ENCODE results near the gene OIT3. TPM values are rescaled to one million over a fixed set of nuclear protein-coding genes. Genes with fewer than 3 reads are reported as not detected.

OIT3 gene
- total and polyA plus RNA-seq, 8 donors, result 0.05 to 2.0 (median 0.45) TPM; not detected in 3

GRCh38 chr10:72954596-72955554 is 61.3 kb downstream of the OIT3 start, which contains the start of gene PLA2G12B:
Gene PLA2G12B, minus strand, starts transcription at chr10:72954806. Its CDS starts 121 bp downstream, at chr10:72954685.
- no peak within 1 kb of the TSS for H3K27ac ChIP-seq
- 72 to 80% (median 76%) methylated on average over 12 of the region's 12 CpGs for WGBS, 5 donors
- no peaks in the 10 kb centered on the region for H3K4me1 ChIP-seq
- H3K36me3 ChIP-seq, result no peaks in the 10 kb centered on the region
- no peak for TF ChIP-seq CTCF (IDR thresholded peaks at IDR 0.05)
- no peak for TF ChIP-seq POLR2A (IDR thresholded peaks at IDR 0.05)
- TF ChIP-seq EP300 (IDR thresholded peaks at IDR 0.05), result no peak
- no peak for TF ChIP-seq POLR2AphosphoS5 (IDR thresholded peaks at IDR 0.05)
- peaks cover 0 to 5% (median 0%) of the 10 kb centered on the region in 3 donors for H3K27me3 ChIP-seq
- H3K4me3 ChIP-seq, result no peak within 1 kb of the TSS
- peak in 1 of 2 donors; percentile 48 for DNase-seq
- no peaks in the 10 kb centered on the region for H3K9me3 ChIP-seq
- intact Hi-C loops (cut with DNase I; ENCODE audit: low total_unique reads), result no loop called here

GRCh38 chr10:72956001-72956400 is 62.5 kb downstream of the OIT3 start:
- intact Hi-C loops (cut with DNase I; ENCODE audit: low total_unique reads), result no loop called here
- DNase-seq, result no peak
- Histone ChIP-seq H3K9me3 (no peaks in the 10 kb centered on the region), H3K27me3 (peaks cover 0 to 5% (median 0%) of the 10 kb centered on the region in 3 donors), H3K27ac (no peak overlapping the region), H3K4me1 (no peaks in the 10 kb centered on the region), H3K36me3 (no peaks in the 10 kb centered on the region), H3K4me3 (no peak overlapping the region)
- no peak for TF ChIP-seq POLR2AphosphoS5 (IDR thresholded peaks at IDR 0.05)
- TF ChIP-seq EP300 (IDR thresholded peaks at IDR 0.05), result no peak
- no peak for TF ChIP-seq POLR2A (IDR thresholded peaks at IDR 0.05)
- TF ChIP-seq CTCF (IDR thresholded peaks at IDR 0.05), result no peak

GRCh38 chr10:72976886-72977285 is 83.3 kb downstream of the OIT3 start:
- intact Hi-C loops (cut with DNase I; ENCODE audit: low total_unique reads), result no loop called here
- Histone ChIP-seq H3K4me1 (no peaks in the 10 kb centered on the region), H3K27ac (no peak overlapping the region), H3K36me3 (no peaks in the 10 kb centered on the region), H3K4me3 (no peak overlapping the region), H3K9me3 (peaks cover 4 to 60% (median 51%) of the 10 kb centered on the region in 4 donors), H3K27me3 (no peaks in the 10 kb centered on the region)
- TF ChIP-seq POLR2A (IDR thresholded peaks at IDR 0.05) (no peak), POLR2AphosphoS5 (IDR thresholded peaks at IDR 0.05) (no peak), EP300 (IDR thresholded peaks at IDR 0.05) (no peak), CTCF (IDR thresholded peaks at IDR 0.05) (no peak)
- 88 to 100% (median 94%) methylated on average over 1 of the region's 1 CpG for WGBS, 5 donors
- DNase-seq, result no peak

- DNase-seq, result no peak
- H3K9me3 ChIP-seq, result peaks cover 4 to 67% (median 50%) of the 10 kb centered on the region in 4 donors
These were observed 86.2 kb downstream of the OIT3 start for GRCh38 chr10:72979709-72980108.

More at GRCh38 chr10:72979709-72980108, 86.2 kb downstream of the OIT3 start:
- no peak overlapping the region for H3K4me3 ChIP-seq
- H3K36me3 ChIP-seq, result no peaks in the 10 kb centered on the region
- no peaks in the 10 kb centered on the region for H3K4me1 ChIP-seq
- TF ChIP-seq POLR2A (IDR thresholded peaks at IDR 0.05) (no peak), CTCF (IDR thresholded peaks at IDR 0.05) (no peak), EP300 (IDR thresholded peaks at IDR 0.05) (no peak), POLR2AphosphoS5 (IDR thresholded peaks at IDR 0.05) (no peak)
- no peaks in the 10 kb centered on the region for H3K27me3 ChIP-seq
- H3K27ac ChIP-seq, result no peak overlapping the region
- intact Hi-C loops (cut with DNase I; ENCODE audit: low total_unique reads), result no loop called here
